ENCODE results near the gene NMRK2. TPM values are rescaled to one million over a fixed set of nuclear protein-coding genes. Genes with fewer than 3 reads are reported as not detected.

NMRK2 gene
- total RNA-seq, 1 experiment from 2014 or later, result not detected

GRCh38 chr19:3980353-3981251, 47.7 kb downstream of the NMRK2 start:
- intact Hi-C loops (cut with micrococcal nuclease; ENCODE audit: unreplicated experiment), result no loop called here
- H3K27ac Mint-ChIP-seq (ENCODE audit: unreplicated experiment), result no peak overlapping the region
- no peak for DNase-seq
- no TSS peak for BruUV-seq (replicated peaks)
- H3K4me3 Mint-ChIP-seq (ENCODE audit: low read depth, unreplicated experiment), result no peak overlapping the region
- TF ChIP-seq CTCF (IDR thresholded peaks at IDR 0.05; ENCODE audit: unreplicated experiment), result no peak
- no peaks in the 10 kb centered on the region for H3K27me3 Mint-ChIP-seq (ENCODE audit: unreplicated experiment)
- no peaks in the 10 kb centered on the region for H3K9me3 Mint-ChIP-seq (ENCODE audit: low read depth, unreplicated experiment)
- peaks cover 94% of the 10 kb centered on the region for H3K36me3 Mint-ChIP-seq (ENCODE audit: insufficient read depth, unreplicated experiment)
- H3K4me1 Mint-ChIP-seq (ENCODE audit: low read depth, unreplicated experiment), result peaks cover 7% of the 10 kb centered on the region
- CTCF ChIA-PET, result no interaction called here

- no peak overlapping the region for H3K27ac Mint-ChIP-seq (ENCODE audit: unreplicated experiment)
- peaks cover 86% of the 10 kb centered on the region for H3K36me3 Mint-ChIP-seq (ENCODE audit: insufficient read depth, unreplicated experiment)
- DNase-seq, result no peak
- no peaks in the 10 kb centered on the region for H3K9me3 Mint-ChIP-seq (ENCODE audit: low read depth, unreplicated experiment)
- CTCF ChIA-PET, result no interaction called here
- no peak for TF ChIP-seq CTCF (IDR thresholded peaks at IDR 0.05; ENCODE audit: unreplicated experiment)
- H3K4me1 Mint-ChIP-seq (ENCODE audit: low read depth, unreplicated experiment), result peaks cover 7% of the 10 kb centered on the region
- intact Hi-C loops (cut with micrococcal nuclease; ENCODE audit: unreplicated experiment), result no loop called here
- H3K4me3 Mint-ChIP-seq (ENCODE audit: low read depth, unreplicated experiment), result no peak overlapping the region
- no peaks in the 10 kb centered on the region for H3K27me3 Mint-ChIP-seq (ENCODE audit: unreplicated experiment)
- no TSS peak for BruUV-seq (replicated peaks)
Measured at GRCh38 chr19:3981373-3981735, 48.5 kb downstream of the NMRK2 start.

GRCh38 chr19:3981736-3982681, 49.1 kb downstream of the NMRK2 start:
- peaks cover 80% of the 10 kb centered on the region for H3K36me3 Mint-ChIP-seq (ENCODE audit: insufficient read depth, unreplicated experiment)
- no TSS peak for BruUV-seq (replicated peaks)
- H3K27me3 Mint-ChIP-seq (ENCODE audit: unreplicated experiment), result no peaks in the 10 kb centered on the region
- peak overlapping the region; percentile 65 for H3K4me3 Mint-ChIP-seq (ENCODE audit: low read depth, unreplicated experiment)
- TF ChIP-seq CTCF (IDR thresholded peaks at IDR 0.05; ENCODE audit: unreplicated experiment), result no peak
- no peak for DNase-seq
- CTCF ChIA-PET, result no interaction called here
- intact Hi-C loops (cut with micrococcal nuclease; ENCODE audit: unreplicated experiment), result no loop called here
- H3K27ac Mint-ChIP-seq (ENCODE audit: unreplicated experiment), result peak overlapping the region; percentile 39
- H3K9me3 Mint-ChIP-seq (ENCODE audit: low read depth, unreplicated experiment), result no peaks in the 10 kb centered on the region
- peaks cover 7% of the 10 kb centered on the region for H3K4me1 Mint-ChIP-seq (ENCODE audit: low read depth, unreplicated experiment)

GRCh38 chr19:3982701-3983541, 50.1 kb downstream of the NMRK2 start:
- no peak for TF ChIP-seq CTCF (IDR thresholded peaks at IDR 0.05; ENCODE audit: unreplicated experiment)
- H3K9me3 Mint-ChIP-seq (ENCODE audit: low read depth, unreplicated experiment), result no peaks in the 10 kb centered on the region
- CTCF ChIA-PET, result no interaction called here
- no TSS peak for BruUV-seq (replicated peaks)
- peak overlapping the region; percentile 39 for H3K27ac Mint-ChIP-seq (ENCODE audit: unreplicated experiment)
- peak overlapping the region; percentile 65 for H3K4me3 Mint-ChIP-seq (ENCODE audit: low read depth, unreplicated experiment)
- H3K4me1 Mint-ChIP-seq (ENCODE audit: low read depth, unreplicated experiment), result peaks cover 7% of the 10 kb centered on the region
- intact Hi-C loops (cut with micrococcal nuclease; ENCODE audit: unreplicated experiment), result no loop called here
- H3K36me3 Mint-ChIP-seq (ENCODE audit: insufficient read depth, unreplicated experiment), result peaks cover 72% of the 10 kb centered on the region
- no peaks in the 10 kb centered on the region for H3K27me3 Mint-ChIP-seq (ENCODE audit: unreplicated experiment)
- no peak for DNase-seq

Measured in Calu3 (cell line).